Breast epithelium (tissue), 4 donors: ENCODE data around the gene ADAMTS18. TPM values are rescaled to one million over a fixed set of nuclear protein-coding genes. Genes with fewer than 3 reads are reported as not detected.

Experiments used
- DNase-seq, 2 donors: peaks; one replicate each; pipeline ENCODE4 v3.0.0-alpha.2; 2019; ENCODE audit warnings: low spot score in 2 of 2
- H3K27ac ChIP-seq, 2 donors: fragments of 200-600 bp; sonication (generic) in 1 of 2; one replicate each; pipeline ENCODE4 v1.5.1; 2016 to 2019; ENCODE audit warnings: mild to moderate bottlenecking in 1 of 2
- H3K27me3 ChIP-seq, 2 donors: fragments of 200-600 bp; sonication (generic) in 1 of 2; one replicate each; pipeline versions ENCODE4 v1.5.1 to v1.6.0; 2017 to 2019; ENCODE audit warnings: control low read depth in 1 of 2, mild to moderate bottlenecking in 1 of 2
- H3K36me3 ChIP-seq: fragments of 200-600 bp; one replicate; pipeline ENCODE4 v1.5.1; 2019
- H3K4me1 ChIP-seq, 2 donors: fragments of 200-600 bp; sonication (generic); one replicate each; pipeline ENCODE4 v1.5.1; 2016 to 2019; ENCODE audit warnings: control low read depth in 1 of 2
- H3K4me3 ChIP-seq, 3 donors: fragments of 200-600 bp; sonication (generic); 1 replicate in 2 of 3; 2 replicates in 1 of 3; pipeline ENCODE4 v1.5.1; 2016 to 2019; ENCODE audit warnings: mild to moderate bottlenecking in 3 of 3, moderate library complexity in 2 of 3
- H3K9me3 ChIP-seq, 2 donors: fragments of 200-600 bp; sonication (generic) in 1 of 2; one replicate each; pipeline ENCODE4 v1.5.1; 2016 to 2019; ENCODE audit warnings: control low read depth in 1 of 2
- CTCF ChIP-seq, 3 donors: fragments of 450-650 bp; IDR thresholded peaks; one replicate each; pipeline ENCODE4 v1.5.1; 2016 to 2017; ENCODE audit warnings: antibody characterized with exemption in 3 of 3, mild to moderate bottlenecking in 3 of 3, moderate library complexity in 3 of 3
- POLR2A ChIP-seq: fragments of 450-650 bp; IDR thresholded peaks from one replicate; pipeline ENCODE4 v1.6.1; 2016; ENCODE audit warnings: antibody characterized with exemption, mild to moderate bottlenecking, moderate library complexity
- POLR2AphosphoS5 ChIP-seq, 3 donors: sonication (generic); formaldehyde crosslinking; IDR thresholded peaks; one replicate each; pipeline ENCODE4 v1.6.1; 2017; ENCODE audit warnings: antibody characterized with exemption in 3 of 3
- intact Hi-C: fragments of 100-400 bp; cut with DNase I; formaldehyde crosslinking; loops from one replicate; pipeline ENCODE4 v1.15.1; 2023; ENCODE audit warnings: low total_unique reads
- total RNA-seq, 3 donors: library from RNA; depleted of rRNA; stranded (reverse); fragments of >200 nt; gene quantifications; one replicate each; pipeline ENCODE4 v1.1.0, GENCODE V29; 2016

ADAMTS18 gene
- total RNA-seq, 3 donors from 2014 or later: 0.48 to 20.6 (median 1.9) TPM

GRCh38 chr16:77302674-77303073, 132.2 kb downstream of the ADAMTS18 start:
- intact Hi-C loops: no loop called here

DNA sequence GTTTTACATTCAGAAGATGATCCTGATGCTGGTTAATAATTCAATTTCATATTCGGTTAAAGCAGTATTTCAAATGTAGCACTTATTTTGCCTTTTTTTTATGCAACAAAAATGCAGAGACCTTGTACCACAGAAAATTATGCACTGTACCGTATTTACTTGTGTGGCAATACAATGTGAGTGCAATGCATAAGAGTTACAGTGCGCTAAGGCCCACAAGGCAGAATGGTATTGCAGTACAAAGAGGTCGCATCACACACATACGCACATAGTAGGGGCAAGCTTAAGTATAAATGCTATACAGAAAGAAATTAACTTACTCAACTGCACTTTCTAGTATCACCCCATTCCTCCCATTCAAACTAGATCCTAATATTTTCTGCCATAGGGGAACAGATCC, 132.6 kb downstream of the ADAMTS18 start:
- Histone ChIP-seq H3K27ac (no peak overlapping the region), H3K4me1 (no peaks in the 10 kb centered on the region), H3K4me3 (no peak overlapping the region), H3K9me3 (no peaks in the 10 kb centered on the region), H3K27me3 (no peaks in the 10 kb centered on the region), H3K36me3 (no peaks in the 10 kb centered on the region)
- intact Hi-C loops: no loop called here
- DNase-seq: no peak
- no peak for TF ChIP-seq POLR2A
- no peak for TF ChIP-seq POLR2AphosphoS5 (IDR thresholded peaks at IDR 0.05)
- no peak for TF ChIP-seq CTCF (IDR thresholded peaks at IDR 0.05)

More at GRCh38 chr16:77302674-77303073, 132.2 kb downstream of the ADAMTS18 start:
- no peaks in the 10 kb centered on the region for H3K36me3 ChIP-seq
- no peak overlapping the region for H3K4me3 ChIP-seq
- DNase-seq: no peak
- no peak overlapping the region for H3K27ac ChIP-seq
- no peak for TF ChIP-seq POLR2AphosphoS5 (IDR thresholded peaks at IDR 0.05)
- TF ChIP-seq POLR2A: no peak
- TF ChIP-seq CTCF (IDR thresholded peaks at IDR 0.05): no peak
- no peaks in the 10 kb centered on the region for H3K4me1 ChIP-seq
- H3K9me3 ChIP-seq: no peaks in the 10 kb centered on the region
- no peaks in the 10 kb centered on the region for H3K27me3 ChIP-seq

GRCh38 chr16:77300256-77300655, 134.6 kb downstream of the ADAMTS18 start:
- intact Hi-C loops: no loop called here
- Histone ChIP-seq H3K9me3 (no peaks in the 10 kb centered on the region), H3K27ac (no peak overlapping the region), H3K36me3 (no peaks in the 10 kb centered on the region), H3K27me3 (no peaks in the 10 kb centered on the region), H3K4me3 (no peak overlapping the region), H3K4me1 (no peaks in the 10 kb centered on the region)
- TF ChIP-seq POLR2A: no peak
- TF ChIP-seq CTCF (IDR thresholded peaks at IDR 0.05): no peak
- TF ChIP-seq POLR2AphosphoS5 (IDR thresholded peaks at IDR 0.05): no peak
- DNase-seq: no peak

DNA sequence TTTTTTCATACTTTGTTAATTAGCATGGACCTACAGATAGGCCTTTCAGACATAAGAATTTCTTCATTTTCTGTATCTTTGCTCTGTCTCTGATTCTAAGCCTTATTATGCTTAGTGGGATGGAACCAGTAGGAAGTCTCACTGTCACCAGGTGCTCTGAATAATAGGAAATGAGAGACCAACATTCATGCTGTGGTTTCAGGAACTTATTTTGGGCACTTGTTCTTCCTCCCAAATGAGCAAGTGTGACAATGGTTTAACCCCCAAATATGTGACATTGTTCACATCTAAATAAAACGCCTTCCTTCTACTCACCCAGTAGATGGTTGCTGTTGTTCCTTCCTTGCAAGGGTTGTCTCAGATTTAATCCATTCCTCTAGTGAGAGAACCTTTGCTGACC, 135.4 kb downstream of the ADAMTS18 start:
- no peak overlapping the region for H3K27ac ChIP-seq
- no peaks in the 10 kb centered on the region for H3K36me3 ChIP-seq
- TF ChIP-seq POLR2AphosphoS5 (IDR thresholded peaks at IDR 0.05) (no peak), CTCF (IDR thresholded peaks at IDR 0.05) (no peak), POLR2A (no peak)
- intact Hi-C loops: no loop called here
- no peaks in the 10 kb centered on the region for H3K27me3 ChIP-seq
- H3K9me3 ChIP-seq: no peaks in the 10 kb centered on the region
- no peak for DNase-seq
- H3K4me3 ChIP-seq: no peak overlapping the region
- H3K4me1 ChIP-seq: no peaks in the 10 kb centered on the region

DNA sequence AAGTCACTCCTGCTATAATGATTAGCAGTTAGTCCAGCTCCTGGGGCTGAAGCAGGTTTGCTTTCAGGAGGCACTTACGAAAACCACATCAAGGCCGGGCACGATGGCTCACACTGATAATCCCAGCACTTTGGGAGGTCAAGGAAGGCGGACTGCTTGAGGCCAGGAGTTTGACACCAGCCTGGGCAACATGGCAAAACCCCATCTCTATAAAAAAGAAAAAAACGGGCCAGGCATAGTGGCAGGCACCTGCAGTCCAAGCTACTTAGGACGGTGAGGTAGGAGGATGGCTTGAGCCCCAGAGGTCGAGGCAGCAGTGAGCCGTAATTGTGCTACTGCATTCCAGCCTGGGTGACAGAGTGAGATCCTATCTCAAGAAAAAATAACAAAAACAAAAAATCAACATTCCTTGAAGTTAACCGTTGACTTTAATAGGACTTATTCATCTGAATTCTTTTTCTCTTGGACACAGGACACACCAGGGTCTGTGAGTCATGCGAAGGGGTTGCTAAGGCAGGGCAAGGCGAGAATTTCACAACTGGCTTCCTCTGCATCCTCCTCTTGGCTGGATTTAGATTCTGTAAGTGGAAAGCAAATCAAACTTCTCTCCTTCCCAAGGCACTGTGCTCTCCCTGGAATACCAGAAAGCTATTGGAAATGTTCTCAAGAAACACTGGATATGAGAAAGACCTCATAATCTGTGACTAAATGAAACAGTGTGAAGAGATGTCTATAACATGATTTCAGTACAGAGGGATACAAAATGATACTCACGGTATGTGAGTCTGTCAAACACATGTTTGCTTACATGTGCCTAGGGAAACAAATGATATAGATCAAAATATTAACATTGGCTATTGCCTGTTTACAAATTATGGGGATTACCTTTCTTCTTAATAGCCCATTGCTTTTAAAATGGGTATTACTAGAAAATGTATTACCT, 136.1 kb downstream of the ADAMTS18 start:
- intact Hi-C loops: no loop called here
- no peaks in the 10 kb centered on the region for H3K27me3 ChIP-seq
- H3K36me3 ChIP-seq: no peaks in the 10 kb centered on the region
- no peak overlapping the region for H3K27ac ChIP-seq
- no peak for DNase-seq
- no peak for TF ChIP-seq POLR2A
- no peaks in the 10 kb centered on the region for H3K4me1 ChIP-seq
- H3K9me3 ChIP-seq: no peaks in the 10 kb centered on the region
- H3K4me3 ChIP-seq: no peak overlapping the region
